ENCODE data around the gene RPGRIP1. TPM values are rescaled to one million over a fixed set of nuclear protein-coding genes. Genes with fewer than 3 reads are reported as not detected.

Gene RPGRIP1
- total RNA-seq, 3 donors from 2014 or later = 0.33 to 10.4 (median 0.48) TPM

DNA sequence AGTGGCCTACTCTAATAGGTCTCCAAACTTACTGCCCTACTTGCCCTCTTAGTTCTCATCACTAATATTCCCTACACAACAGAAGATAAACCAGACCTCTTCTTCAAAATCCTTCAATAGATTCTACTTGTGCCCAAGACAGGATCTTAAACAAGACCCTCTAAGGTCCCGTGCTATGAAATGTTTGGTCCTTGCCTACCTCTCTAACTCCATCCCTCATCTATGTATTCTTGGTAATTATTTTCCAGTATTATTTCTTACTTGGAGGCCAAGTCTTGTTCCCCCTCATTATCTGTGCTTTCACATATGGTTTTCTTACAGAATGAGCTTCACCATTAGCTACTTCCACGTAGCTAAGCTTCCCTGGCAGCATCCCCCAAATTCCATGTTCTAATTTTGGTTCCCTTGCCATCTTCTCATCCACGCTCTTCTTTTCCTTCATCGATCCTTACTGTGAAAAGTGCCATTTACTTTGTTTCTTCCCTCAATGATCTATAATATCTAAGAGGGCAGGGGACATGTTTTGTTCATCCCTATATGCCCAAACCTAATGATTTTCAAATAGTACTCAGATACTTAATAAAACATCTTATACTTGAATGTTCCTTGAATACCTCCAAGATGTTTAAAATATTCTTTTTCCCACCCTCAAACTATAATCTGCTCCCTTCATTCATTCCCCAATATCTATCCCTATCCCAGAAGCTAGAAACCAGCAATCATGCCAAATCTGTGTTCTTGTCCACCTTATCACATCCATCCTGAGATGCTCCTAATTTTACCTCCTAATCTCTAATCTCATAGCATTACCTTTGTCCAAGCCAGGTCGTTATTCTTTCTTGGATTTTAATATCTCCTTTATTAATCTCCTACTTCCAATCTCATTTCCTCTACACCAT lies 20.7 kb upstream of the RPGRIP1 start:
- intact Hi-C loops (cut with DNase I; ENCODE audit: low total_unique reads) = no loop called here
- H3K4me3 ChIP-seq = no peak overlapping the region
- DNase-seq (ENCODE audit: low spot score in 2 of 2) = no peak
- H3K27me3 ChIP-seq = no peaks in the 10 kb centered on the region
- no peaks in the 10 kb centered on the region for H3K9me3 ChIP-seq
- H3K4me1 ChIP-seq = peaks cover 3 to 22% of the 10 kb centered on the region in 2 donors
- TF ChIP-seq POLR2AphosphoS5 (IDR thresholded peaks at IDR 0.05) = no peak
- H3K36me3 ChIP-seq = no peaks in the 10 kb centered on the region
- no peak overlapping the region for H3K27ac ChIP-seq

DNA sequence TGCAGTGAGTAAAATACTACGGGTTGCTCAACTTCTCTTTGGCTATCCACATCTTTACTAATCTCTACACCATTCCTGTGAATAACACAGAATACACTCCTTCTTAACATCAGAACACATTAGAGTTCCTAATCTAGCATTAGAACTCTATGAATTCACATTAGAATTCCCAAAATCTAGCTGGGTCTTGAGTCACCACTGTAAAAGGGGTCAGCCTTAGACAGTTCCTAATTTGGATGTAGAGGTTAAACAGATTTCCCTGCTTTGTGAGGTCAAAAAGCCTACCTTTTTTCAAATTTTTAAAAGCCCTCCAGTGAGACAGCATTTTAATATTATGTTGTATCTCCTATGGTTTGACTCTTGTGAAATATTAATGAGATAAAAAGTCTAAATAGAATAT lies 18.1 kb upstream of the RPGRIP1 start:
- Histone ChIP-seq H3K4me1 (peaks cover 3 to 31% of the 10 kb centered on the region in 2 donors), H3K27ac (no peak overlapping the region), H3K36me3 (no peaks in the 10 kb centered on the region), H3K4me3 (no peak overlapping the region), H3K9me3 (no peaks in the 10 kb centered on the region), H3K27me3 (no peaks in the 10 kb centered on the region)
- TF ChIP-seq POLR2AphosphoS5 (IDR thresholded peaks at IDR 0.05) (no peak), POLR2A (IDR thresholded peaks at IDR 0.05) (no peak)
- TF ChIP-seq, protein P1, sequence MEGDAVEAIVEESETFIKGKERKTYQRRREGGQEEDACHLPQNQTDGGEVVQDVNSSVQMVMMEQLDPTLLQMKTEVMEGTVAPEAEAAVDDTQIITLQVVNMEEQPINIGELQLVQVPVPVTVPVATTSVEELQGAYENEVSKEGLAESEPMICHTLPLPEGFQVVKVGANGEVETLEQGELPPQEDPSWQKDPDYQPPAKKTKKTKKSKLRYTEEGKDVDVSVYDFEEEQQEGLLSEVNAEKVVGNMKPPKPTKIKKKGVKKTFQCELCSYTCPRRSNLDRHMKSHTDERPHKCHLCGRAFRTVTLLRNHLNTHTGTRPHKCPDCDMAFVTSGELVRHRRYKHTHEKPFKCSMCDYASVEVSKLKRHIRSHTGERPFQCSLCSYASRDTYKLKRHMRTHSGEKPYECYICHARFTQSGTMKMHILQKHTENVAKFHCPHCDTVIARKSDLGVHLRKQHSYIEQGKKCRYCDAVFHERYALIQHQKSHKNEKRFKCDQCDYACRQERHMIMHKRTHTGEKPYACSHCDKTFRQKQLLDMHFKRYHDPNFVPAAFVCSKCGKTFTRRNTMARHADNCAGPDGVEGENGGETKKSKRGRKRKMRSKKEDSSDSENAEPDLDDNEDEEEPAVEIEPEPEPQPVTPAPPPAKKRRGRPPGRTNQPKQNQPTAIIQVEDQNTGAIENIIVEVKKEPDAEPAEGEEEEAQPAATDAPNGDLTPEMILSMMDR (IDR thresholded peaks at IDR 0.05) = no peak
- intact Hi-C loops (cut with DNase I; ENCODE audit: low total_unique reads) = no loop called here
- DNase-seq (ENCODE audit: low spot score in 2 of 2) = no peak

DNA sequence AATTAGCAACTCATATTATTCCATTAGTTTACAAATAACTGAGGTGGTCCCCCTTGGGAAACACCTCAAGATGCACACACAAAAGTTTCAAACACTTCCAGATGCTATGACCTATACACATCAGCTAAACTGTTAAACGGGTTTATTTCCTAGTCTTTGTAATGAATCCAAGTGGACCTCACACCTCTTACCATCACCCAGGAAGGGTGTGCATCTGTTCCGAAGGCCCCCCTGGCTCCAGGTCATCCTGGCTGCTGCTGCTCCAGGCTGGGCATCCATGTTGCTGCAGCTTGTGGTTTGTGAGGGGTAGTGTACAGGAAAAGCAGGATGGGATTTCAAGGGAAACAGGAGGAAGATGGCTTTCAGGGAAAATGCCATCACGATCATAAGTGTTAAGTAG lies 17.5 kb upstream of the RPGRIP1 start:
- DNase-seq (ENCODE audit: low spot score in 2 of 2) = no peak
- Histone ChIP-seq H3K27ac (no peak overlapping the region), H3K9me3 (no peaks in the 10 kb centered on the region), H3K4me3 (peak overlapping the region in 1 of 3 donors; percentile 21), H3K27me3 (no peaks in the 10 kb centered on the region), H3K4me1 (peaks cover 3 to 31% of the 10 kb centered on the region in 2 donors), H3K36me3 (no peaks in the 10 kb centered on the region)
- intact Hi-C loops (cut with DNase I; ENCODE audit: low total_unique reads) = no loop called here
- TF ChIP-seq POLR2AphosphoS5 (IDR thresholded peaks at IDR 0.05) (no peak), POLR2A (IDR thresholded peaks at IDR 0.05) (no peak)
- TF ChIP-seq, protein P1 (IDR thresholded peaks at IDR 0.05) = no peak

DNA sequence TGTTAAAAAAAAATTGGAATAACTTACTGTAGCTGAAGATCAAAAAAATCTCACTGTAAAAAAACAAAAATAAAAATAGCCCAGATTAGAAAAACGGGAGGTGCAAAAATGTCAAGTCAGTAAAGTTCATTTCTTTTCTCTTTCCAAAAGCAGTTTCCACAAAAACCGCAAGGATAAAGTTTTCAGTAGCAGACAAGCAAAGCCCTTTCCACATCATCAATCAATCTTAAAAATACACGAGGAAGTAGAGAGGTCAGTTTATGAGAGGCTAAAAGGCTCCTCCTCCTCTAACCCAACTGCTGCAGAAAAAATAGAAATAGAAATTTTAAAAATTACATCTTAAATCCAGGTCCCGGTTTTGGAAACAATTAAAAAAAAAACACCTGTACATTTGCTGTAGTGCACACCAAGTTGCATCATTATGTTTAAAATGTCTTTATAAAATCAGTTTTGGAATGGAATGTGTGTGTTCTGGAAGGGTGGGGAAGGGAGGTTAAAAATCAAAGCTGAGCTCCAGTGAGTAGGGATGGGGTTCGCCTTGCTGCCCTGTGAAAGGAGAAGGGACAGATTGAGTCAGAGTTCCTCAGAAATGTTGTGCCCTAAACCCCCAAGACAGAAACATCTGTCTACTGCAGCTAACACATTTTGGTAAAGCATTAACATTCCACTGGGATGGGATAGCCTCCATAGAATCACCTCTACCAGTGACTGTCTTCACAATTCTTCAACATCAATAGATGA lies 16.4 kb upstream of the RPGRIP1 start:
- Histone ChIP-seq H3K4me3 (peak overlapping the region in 1 of 3 donors; percentile 24), H3K36me3 (no peaks in the 10 kb centered on the region), H3K9me3 (no peaks in the 10 kb centered on the region), H3K27me3 (no peaks in the 10 kb centered on the region), H3K27ac (peak overlapping the region; percentile 13 to 100), H3K4me1 (peaks cover 3 to 31% of the 10 kb centered on the region in 2 donors)
- no peak for DNase-seq (ENCODE audit: low spot score in 2 of 2)
- TF ChIP-seq POLR2A (IDR thresholded peaks at IDR 0.05) (no peak), POLR2AphosphoS5 (IDR thresholded peaks at IDR 0.05) (no peak)
- TF ChIP-seq, protein P1 (IDR thresholded peaks at IDR 0.05) = no peak
- intact Hi-C loops (cut with DNase I; ENCODE audit: low total_unique reads) = no loop called here

DNA sequence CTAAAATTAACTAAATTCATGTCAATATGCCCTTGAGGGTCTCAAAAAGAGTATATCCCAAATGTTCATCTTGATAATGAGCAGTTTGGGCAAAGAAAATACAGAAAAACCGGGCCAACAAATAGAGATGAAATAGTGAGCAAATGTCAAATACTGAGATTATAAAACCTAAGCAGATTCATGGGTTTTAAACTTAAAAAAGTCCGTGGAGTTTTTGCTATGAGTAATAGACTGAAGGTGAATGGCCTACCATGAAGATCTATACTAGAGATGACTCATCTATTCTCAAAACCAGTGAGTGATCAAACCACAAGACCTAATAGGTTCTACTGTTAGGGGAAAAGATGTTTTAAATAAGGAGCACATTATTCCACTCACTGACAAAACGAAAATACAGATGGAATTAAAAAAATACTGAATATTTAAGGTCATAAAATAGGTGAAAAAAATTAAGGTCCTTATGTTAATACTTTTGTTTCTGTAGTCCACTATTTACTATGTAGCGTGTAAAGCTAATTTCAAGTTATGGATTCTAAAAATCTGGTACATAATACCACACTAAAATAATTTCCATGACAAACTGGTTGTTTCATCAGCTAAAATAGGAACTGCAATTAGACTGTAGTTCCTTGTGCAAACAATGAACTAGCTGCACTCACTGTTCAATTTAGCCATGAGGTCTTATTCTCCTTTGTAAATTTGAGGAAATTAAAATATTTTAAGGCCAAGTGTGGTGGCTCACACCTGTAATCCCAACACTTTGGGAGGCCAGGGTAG lies 15.7 kb upstream of the RPGRIP1 start:
- H3K9me3 ChIP-seq = no peaks in the 10 kb centered on the region
- TF ChIP-seq POLR2AphosphoS5 (IDR thresholded peaks at IDR 0.05) = no peak
- TF ChIP-seq POLR2A (IDR thresholded peaks at IDR 0.05) = no peak
- TF ChIP-seq, protein P1 (IDR thresholded peaks at IDR 0.05) = no peak
- no peaks in the 10 kb centered on the region for H3K36me3 ChIP-seq
- H3K4me3 ChIP-seq = peak overlapping the region in 1 of 3 donors; percentile 24
- intact Hi-C loops (cut with DNase I; ENCODE audit: low total_unique reads) = no loop called here
- H3K27me3 ChIP-seq = no peaks in the 10 kb centered on the region
- DNase-seq (ENCODE audit: low spot score in 2 of 2) = no peak
- H3K4me1 ChIP-seq = peaks cover 3 to 27% of the 10 kb centered on the region in 2 donors
- H3K27ac ChIP-seq = peak overlapping the region; percentile 13 to 100

Measured in breast epithelium (tissue), 4 donors.